Activated T-helper 9 cell treated with anti-CD3 and anti-CD28 coated beads, Interleukin-2, amount 50 U/mL, for 16 hours (primary cell): ENCODE measurements around the gene KCTD16.

Experiments
- DNase-seq: peaks from one replicate; pipeline ENCODE4 v3.0.0-alpha.2; 2020; ENCODE audit warnings: low read depth

Gene KCTD16

GRCh38 chr5:144170276-144171024 is at the start of gene KCTD16, which contains the start of gene YIPF5:
Gene KCTD16, plus strand, starts transcription at chr5:144170873.
Gene YIPF5, minus strand, starts transcription at chr5:144170659. Its CDS starts 704 bp downstream, at chr5:144169955.
- peak; percentile 95 for DNase-seq

- no peak for DNase-seq
Measured at GRCh38 chr5:144121577-144121976, 49.1 kb upstream of the KCTD16 start.

DNA sequence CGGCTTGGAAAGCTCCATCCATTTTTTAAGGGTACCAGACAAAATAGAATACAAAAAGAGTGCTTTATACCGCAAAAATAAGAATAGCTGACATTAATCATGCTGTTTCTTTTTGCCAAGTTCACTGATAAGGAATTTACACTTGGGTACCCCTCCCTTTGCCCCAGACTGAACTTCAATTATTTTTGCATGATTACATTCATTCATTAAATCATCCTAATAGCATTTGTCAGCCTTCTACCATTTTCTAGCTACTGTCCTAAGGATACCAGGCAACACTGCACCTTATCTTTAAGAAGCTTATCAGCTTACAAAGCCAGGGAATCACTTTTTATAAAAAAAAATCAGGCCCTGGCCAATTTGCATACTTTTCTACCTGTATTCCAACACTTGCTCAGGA is 48.6 kb upstream of the KCTD16 start:
- no peak for DNase-seq

GRCh38 chr5:144122641-144123040 is 48.0 kb upstream of the KCTD16 start:
- DNase-seq: no peak

DNA sequence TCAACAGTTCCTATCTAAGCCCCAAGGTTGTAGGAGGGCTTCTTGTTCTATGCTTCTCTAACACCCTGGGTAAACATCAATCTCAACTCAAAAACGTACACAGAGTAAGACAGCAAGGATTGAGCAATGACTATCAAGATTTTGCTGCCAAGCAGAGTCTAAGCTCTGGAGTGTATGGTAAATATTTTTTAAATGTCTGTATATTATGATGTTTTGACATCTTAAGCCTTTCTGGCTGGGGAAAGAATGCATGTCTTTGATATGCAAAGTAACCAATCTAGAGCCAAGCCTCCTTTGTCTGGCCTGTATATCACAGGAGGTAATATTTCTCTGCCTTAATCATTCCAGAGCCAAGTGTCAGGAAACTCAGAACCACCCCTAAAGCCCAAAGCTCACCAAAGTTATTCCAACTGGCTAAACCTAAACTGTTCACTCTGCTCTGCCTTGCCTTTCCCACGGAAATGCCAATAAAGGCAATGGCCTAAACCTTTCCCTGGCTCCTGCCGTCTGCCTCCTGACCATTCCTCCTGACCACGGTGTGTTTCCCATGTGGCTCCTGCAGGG is 45.4 kb upstream of the KCTD16 start:
- no peak for DNase-seq

DNA sequence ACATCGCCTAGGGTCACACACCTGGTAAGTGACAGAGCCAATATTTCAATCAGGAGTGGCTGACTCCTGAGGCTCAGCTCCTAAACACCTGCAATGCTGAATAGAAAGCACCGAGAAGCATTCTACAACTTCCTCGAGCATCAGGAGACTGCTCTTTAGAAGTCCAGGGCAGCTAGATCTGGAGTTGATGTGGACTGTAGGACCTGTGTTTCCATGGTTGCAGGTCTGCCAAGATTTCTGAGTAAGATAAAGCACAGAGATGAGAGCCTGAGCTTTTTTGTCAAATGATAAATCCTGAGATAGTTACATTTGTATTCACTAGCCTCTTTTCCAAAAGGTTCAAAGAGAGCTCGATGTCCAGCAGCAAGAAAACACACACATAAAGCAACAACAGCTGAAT is 44.0 kb upstream of the KCTD16 start:
- no peak for DNase-seq

DNA sequence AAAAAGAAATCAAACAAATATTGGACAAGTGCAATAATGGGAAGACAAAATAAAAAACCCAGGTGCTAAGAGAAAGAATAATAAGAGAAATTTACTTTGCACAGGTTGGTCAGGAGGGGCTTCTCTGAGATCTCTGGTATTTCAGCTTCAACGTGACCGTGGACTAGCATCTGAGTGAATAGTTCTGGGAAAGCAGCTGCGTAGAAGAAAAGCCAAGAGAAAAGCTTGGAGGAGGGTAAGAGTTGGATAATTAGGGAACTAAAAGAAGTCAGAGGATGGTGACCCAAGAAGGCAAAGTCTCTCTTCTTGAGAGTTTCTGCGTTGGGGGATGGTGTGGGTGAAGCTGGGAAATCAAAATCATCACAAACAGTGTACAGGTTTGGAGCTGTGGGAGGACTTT is 41.8 kb upstream of the KCTD16 start:
- DNase-seq: no peak

GRCh38 chr5:144130306-144130705 is 40.4 kb upstream of the KCTD16 start:
- DNase-seq: no peak

GRCh38 chr5:144131261-144131660 is 39.4 kb upstream of the KCTD16 start:
- DNase-seq: no peak

GRCh38 chr5:144133050-144133633 is 37.5 kb upstream of the KCTD16 start:
- DNase-seq: no peak

GRCh38 chr5:144134194-144134826 is 36.4 kb upstream of the KCTD16 start:
- DNase-seq: no peak

DNA sequence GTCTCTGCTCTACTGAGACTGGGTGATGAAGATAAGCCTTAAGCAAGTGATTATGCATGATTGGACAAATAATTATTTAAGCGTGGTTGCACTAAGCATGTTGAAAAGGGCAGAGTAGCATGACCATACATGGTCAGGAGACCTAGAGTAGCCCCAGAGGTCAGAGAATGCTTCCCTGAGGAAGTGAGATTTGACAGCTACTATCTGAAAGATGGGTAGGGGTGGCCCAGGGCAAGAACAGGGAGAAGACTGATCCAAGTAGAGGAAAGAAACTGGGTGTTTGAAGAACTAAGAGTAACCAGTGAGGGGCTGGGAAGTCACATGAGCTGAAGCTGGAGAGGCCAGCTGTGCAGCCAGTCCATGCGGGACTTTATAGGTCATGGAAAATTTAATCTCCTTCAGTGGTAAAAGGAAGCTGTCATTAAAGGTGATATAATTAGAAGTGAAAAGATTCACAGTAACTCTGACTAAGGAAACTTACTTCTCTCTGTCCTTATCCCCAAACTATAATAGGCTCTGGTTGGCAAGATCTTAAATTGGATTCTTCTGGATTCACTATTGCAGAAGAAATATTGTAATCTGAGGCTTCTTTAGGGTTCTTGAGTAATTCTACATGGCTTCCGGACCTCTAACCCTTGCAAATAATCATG is 35.4 kb upstream of the KCTD16 start:
- no peak for DNase-seq

DNA sequence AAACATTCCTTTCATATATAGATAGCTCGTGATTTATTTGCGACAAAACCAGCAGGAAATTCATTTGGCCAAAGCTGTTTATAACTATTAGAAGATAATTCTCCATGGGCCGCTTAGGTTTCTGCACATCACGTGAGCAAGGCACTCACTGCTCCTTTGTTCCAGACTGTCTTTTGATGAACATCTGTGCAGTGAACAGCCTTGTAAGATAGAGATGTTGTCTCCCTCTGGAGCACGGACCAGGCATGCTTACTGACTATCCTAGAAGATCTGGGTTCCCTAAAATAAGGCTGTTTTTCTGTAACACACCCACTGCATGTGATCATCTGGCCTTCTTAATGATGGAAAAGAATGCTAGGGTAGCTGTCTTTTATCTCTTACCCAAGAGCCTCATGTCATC is 31.1 kb upstream of the KCTD16 start:
- no peak for DNase-seq

GRCh38 chr5:144141585-144141984 is 29.1 kb upstream of the KCTD16 start:
- DNase-seq: no peak

DNA sequence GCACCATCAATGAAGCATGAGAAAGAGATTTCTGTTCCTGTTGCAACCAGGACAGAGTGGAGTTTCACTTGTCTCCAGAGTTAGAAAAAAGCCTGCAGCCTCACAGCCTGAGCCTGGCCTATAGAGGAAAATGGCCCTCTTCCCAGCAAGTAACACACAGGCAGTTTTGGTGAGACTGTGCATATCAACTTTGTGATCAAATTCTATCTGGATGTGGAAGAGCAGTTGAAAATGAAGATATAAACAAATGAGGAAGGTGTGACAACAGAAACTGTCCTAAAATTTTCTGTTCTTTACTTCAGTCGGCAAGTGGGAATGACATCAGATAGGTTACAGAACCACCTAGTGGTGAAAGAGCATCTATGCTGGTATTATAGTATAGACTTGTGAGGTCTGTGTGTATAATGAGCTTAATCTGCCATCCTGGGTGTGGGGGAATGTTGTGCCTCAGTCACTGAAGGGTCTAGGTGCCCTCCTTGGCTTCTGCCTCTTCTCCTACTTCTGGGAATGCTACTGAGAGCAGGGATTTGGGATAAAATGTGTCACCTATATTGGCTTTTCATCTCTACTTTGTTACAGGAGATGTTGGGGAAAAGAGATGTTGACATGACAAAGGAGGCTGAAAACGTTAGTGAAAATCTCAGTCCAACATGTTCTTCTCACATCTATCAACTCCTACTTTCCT is 28.4 kb upstream of the KCTD16 start:
- DNase-seq: no peak

DNA sequence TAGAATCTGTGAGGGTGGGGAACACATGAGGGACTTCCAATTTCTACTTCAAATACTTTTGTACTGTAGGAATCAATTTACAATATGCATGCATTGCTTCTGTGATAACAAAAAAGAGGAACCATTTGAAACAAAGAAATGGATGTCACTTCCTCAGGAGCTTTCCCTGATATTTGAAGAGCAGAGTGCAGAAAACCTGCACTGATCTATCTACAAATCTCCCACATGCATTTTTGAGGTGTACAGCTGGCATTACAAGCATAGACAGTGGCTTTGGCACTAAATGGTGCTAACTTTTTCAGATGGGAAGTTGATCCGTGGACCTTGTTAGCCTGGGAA is 27.9 kb upstream of the KCTD16 start:
- DNase-seq: no peak

DNA sequence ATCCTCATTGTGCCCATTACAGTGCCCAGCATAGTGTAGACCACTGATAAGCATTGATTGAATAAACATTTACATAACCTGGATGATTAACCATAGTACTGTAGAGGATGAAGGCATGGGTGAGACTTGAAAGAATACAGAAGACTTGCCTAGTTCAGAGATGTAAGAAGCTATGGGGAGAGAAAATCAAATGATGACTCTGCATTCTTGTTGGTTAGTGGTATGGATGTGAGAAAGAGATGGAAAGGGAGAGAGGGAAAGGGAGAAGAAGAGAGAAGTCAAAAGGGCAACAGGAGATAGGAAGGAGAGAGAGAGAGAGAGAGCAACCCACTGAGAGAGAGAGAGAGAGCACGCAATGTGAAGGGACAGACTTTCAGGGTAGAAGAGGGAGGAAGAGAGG is 27.0 kb upstream of the KCTD16 start:
- no peak for DNase-seq

- no peak for DNase-seq
Measured at GRCh38 chr5:144144956-144145751, 25.5 kb upstream of the KCTD16 start.

DNA sequence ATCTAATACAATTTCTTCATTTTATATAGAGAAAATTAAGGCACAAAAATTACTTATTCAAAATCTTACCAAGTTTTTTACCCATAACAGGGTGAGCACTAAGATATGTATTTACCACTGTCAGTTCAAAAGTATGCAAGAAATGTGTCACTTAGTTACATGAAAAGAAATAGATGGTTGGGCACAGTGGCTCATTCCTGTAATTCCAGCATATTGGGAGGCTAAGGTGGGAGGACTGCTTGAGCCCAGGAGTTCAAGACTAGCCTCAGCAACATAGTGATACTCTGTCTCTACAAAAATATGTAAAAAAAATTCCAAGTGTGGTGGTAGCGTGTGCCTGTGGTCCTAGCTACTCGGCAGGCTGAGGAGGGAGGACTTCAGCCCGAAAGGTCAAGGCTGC is 19.6 kb upstream of the KCTD16 start:
- DNase-seq: no peak

DNA sequence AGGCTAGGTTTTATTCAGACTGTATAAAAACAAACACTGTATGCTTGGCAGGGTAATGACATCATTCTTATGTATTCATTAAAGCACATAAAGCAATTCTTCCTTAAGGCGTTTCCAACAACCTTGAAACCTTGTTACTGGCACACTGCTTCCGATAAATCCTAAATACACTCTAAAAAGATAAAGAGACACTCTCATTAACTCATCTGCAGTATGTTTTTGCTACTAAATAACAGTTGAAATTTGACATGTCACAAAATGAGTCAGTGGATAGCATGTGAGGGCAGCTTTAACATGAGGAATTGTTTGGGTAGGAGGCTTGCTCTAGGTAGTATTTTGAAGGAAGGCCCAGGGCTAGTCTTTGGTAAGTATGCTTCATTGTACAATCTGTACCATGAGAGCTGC is 13.9 kb upstream of the KCTD16 start:
- no peak for DNase-seq

DNA sequence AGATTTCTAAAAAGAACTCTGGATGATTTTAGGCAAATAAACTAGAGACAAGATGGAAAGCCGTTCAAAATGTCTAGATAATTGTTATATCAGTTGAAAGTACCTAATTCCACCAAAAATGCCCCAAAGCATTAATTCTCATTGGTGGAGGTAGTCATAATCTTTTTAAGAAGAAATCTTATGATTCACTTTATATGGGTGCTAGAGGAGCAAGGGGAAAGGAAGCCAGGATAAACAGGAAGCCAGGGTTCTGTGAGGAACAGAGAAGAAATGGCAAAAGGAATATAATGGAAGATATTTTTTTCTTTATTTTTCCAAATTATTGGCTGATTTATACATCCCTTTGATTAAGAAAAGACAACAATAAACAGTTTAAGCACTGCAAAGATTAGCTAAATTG is 8.0 kb upstream of the KCTD16 start:
- DNase-seq: no peak
